BJ (cell line): ENCODE results near the gene MEDAG. TPM values are rescaled to one million over a fixed set of nuclear protein-coding genes. Genes with fewer than 3 reads are reported as not detected.

Source experiments
- CTCF ChIA-PET: fragments of 350-600 bp; formaldehyde crosslinking; extraction: SDS; loops from one replicate; lab custom pipeline; 2021; ENCODE audit warnings: antibody characterized with exemption, inconsistent platforms; lab: Yijun Ruan, JAX
- POLR2A ChIA-PET: fragments of 300-600 bp; sonication (Branson Sonifier 250); formaldehyde crosslinking; extraction: SDS; loops from one replicate; lab custom pipeline; 2021; ENCODE audit warnings: antibody characterized with exemption; lab: Charles Lee
- DNase-seq: peaks from one replicate; pipeline ENCODE4 v3.0.0-alpha.2; 2011; ENCODE audit warnings: low read depth
- H3K27me3 ChIP-seq: 2 replicates; pipeline ENCODE4 v1.6.0; 2011; ENCODE audit warnings: low read length; ENCODE audit not compliant: control insufficient read depth, insufficient read depth
- H3K36me3 ChIP-seq: 2 replicates; pipeline ENCODE4 v1.5.1; 2011; ENCODE audit warnings: low read length; ENCODE audit not compliant: control insufficient read depth, insufficient read depth
- H3K4me3 ChIP-seq: 2 replicates; pipeline ENCODE4 v1.5.1; 2011; ENCODE audit warnings: low read depth, mild to moderate bottlenecking, control low read depth, low read length
- polyA plus RNA-seq: library from polyadenylated mRNA; depleted of rRNA; stranded (reverse); fragments of >200 nt; gene quantifications from 2 replicates; pipeline ENCODE4 v1.2.3, GENCODE V29; 2011
- TF ChIP-seq, protein P1 (sequence below): IDR thresholded peaks from 2 replicates; pipeline ENCODE4 v1.5.1; 2011; ENCODE audit warnings: low read depth, mild to moderate bottlenecking, control low read depth, inconsistent platforms, low read length, moderate library complexity; ENCODE audit not compliant: insufficient read depth

The MEDAG gene
- polyA plus RNA-seq, 1 experiment = 0.87 TPM

DNA sequence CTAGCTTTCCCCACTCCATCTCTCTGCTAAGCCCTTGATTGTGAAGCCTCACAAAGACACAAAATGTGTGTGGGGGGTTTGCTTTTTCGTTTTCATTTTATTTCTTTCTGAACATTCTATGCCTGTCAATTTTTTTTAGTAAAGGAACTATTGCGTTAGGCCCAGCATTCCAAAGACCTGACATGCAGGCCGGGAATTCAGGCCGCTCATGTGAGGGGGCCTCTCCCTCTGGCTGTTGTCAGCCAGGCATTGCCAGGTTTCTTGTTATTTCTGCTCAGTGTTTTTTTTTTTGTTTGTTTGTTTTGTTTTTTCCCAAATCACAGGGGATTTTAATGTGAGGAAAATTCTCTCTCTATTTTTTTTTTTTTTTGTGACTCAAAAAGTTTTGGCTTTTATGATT, 10.3 kb upstream of the MEDAG start:
- CTCF ChIA-PET = interaction anchor here (0.9 kb wide), 1 partner anchor 8 kb away, joined by 3 read pairs; no protein-coding TSS in a partner anchor
- TF ChIP-seq, protein P1, sequence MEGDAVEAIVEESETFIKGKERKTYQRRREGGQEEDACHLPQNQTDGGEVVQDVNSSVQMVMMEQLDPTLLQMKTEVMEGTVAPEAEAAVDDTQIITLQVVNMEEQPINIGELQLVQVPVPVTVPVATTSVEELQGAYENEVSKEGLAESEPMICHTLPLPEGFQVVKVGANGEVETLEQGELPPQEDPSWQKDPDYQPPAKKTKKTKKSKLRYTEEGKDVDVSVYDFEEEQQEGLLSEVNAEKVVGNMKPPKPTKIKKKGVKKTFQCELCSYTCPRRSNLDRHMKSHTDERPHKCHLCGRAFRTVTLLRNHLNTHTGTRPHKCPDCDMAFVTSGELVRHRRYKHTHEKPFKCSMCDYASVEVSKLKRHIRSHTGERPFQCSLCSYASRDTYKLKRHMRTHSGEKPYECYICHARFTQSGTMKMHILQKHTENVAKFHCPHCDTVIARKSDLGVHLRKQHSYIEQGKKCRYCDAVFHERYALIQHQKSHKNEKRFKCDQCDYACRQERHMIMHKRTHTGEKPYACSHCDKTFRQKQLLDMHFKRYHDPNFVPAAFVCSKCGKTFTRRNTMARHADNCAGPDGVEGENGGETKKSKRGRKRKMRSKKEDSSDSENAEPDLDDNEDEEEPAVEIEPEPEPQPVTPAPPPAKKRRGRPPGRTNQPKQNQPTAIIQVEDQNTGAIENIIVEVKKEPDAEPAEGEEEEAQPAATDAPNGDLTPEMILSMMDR = peak; percentile 23; the same call in 1 of the 2 replicates
- POLR2A ChIA-PET = no interaction called here
- peak; percentile 69 for DNase-seq
- Histone ChIP-seq H3K36me3 (no peaks in the 10 kb centered on the region), H3K4me3 (no peak overlapping the region), H3K27me3 (no peaks in the 10 kb centered on the region)

DNA sequence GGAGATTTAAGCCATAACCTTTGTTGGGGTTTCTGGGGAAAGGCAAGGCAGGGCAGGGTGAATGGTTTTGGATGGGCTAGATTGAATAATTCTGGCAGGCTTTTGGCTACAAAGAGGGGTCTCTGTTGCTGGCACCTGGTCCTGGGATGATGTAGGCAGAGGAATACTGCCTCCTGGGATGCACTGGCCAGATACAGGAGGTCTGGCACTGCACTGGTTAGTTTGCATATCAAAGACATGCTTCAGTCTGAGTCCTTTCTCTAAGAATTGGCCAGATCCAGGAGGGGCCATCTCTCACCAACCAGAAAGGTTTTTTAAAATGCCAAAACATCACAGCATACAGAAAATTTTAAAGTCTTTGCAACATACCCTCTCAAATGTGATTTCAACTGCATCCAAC, 8.0 kb upstream of the MEDAG start:
- no peak for DNase-seq
- Histone ChIP-seq H3K36me3 (no peaks in the 10 kb centered on the region), H3K27me3 (no peaks in the 10 kb centered on the region), H3K4me3 (no peak overlapping the region)
- ChIA-PET POLR2A (no interaction called here), CTCF (interaction anchor here (1.0 to 1.5 kb wide), 3 partner anchors 10 to 41 kb away, joined by 3 read pairs; no protein-coding TSS in a partner anchor)
- TF ChIP-seq, protein P1 = no peak

DNA sequence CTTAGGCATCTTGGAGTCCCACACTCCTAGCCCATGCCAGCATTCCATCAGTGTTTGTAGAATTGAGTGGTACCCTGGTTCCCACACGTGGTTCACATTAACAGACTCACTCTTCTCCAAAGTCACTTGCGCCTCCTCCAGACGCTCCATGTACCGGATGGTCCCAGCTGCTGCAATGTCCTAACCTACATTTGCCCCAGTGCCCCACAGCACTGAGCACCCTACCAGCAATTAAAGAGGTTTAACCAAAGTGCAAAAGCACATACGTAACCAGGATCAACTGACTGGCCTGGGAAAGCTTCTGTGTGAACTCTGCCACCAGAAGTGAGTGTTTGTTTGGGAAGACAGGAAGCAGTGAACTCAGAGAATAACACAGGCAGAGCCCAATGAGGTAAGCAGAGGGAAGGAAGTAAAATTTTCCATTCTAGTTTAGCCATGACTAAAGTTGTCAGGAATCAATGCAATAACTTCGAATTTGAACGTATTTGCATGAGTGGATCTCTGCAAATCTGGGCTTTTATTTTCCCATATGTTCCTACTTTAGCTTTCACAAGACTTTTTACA, 7.3 kb upstream of the MEDAG start:
- no peak overlapping the region for H3K4me3 ChIP-seq
- TF ChIP-seq, protein P1 = 0 out of 2 replicates have a peak, but pooled peaks have one; percentile 11
- no peaks in the 10 kb centered on the region for H3K27me3 ChIP-seq
- CTCF ChIA-PET = interaction anchor here (1.0 to 1.5 kb wide), 3 partner anchors 10 to 41 kb away, joined by 3 read pairs; no protein-coding TSS in a partner anchor
- POLR2A ChIA-PET = no interaction called here
- peak; percentile 92 for DNase-seq
- no peaks in the 10 kb centered on the region for H3K36me3 ChIP-seq

DNA sequence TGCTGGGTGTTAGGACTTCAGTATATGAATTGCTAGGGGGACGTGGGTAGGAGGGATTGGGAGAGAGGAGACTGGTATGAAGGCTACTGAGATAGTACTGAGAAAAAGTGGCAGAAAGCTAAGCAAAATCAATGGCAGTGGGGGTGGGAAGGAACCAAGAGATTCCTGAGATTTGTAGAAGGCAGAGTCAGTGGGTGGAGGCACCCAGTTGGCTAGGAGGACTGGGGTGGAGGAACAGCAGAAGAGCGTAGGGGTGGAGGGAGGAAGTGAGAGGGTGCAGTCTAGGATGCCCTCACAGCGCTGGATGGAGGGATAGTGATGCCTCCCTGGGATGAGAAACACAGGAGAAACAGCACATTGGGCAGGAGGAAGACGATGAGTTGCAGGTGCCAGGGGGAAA, 5.6 kb upstream of the MEDAG start:
- ChIA-PET POLR2A (no interaction called here), CTCF (interaction anchor here (0.5 to 1.0 kb wide), 2 partner anchors 16 to 22 kb away, joined by 3 read pairs; no protein-coding TSS in a partner anchor)
- TF ChIP-seq, protein P1 = no peak
- no peak for DNase-seq
- Histone ChIP-seq H3K27me3 (no peaks in the 10 kb centered on the region), H3K4me3 (no peak overlapping the region), H3K36me3 (no peaks in the 10 kb centered on the region)

GRCh38 chr13:30900952-30901749, 4.9 kb upstream of the MEDAG start:
- TF ChIP-seq, protein P1 = no peak
- no peak overlapping the region for H3K4me3 ChIP-seq
- ChIA-PET CTCF (interaction anchor here (1.0 to 1.6 kb wide), 2 partner anchors 9 to 15 kb away, joined by 3 to 5 read pairs; no protein-coding TSS in a partner anchor), POLR2A (no interaction called here)
- H3K27me3 ChIP-seq = peaks cover 2% of the 10 kb centered on the region; the same call in 1 of the 2 replicates
- no peak for DNase-seq
- H3K36me3 ChIP-seq = no peaks in the 10 kb centered on the region
